ENCODE results near the gene DAPK2.

Gene DAPK2

DNA sequence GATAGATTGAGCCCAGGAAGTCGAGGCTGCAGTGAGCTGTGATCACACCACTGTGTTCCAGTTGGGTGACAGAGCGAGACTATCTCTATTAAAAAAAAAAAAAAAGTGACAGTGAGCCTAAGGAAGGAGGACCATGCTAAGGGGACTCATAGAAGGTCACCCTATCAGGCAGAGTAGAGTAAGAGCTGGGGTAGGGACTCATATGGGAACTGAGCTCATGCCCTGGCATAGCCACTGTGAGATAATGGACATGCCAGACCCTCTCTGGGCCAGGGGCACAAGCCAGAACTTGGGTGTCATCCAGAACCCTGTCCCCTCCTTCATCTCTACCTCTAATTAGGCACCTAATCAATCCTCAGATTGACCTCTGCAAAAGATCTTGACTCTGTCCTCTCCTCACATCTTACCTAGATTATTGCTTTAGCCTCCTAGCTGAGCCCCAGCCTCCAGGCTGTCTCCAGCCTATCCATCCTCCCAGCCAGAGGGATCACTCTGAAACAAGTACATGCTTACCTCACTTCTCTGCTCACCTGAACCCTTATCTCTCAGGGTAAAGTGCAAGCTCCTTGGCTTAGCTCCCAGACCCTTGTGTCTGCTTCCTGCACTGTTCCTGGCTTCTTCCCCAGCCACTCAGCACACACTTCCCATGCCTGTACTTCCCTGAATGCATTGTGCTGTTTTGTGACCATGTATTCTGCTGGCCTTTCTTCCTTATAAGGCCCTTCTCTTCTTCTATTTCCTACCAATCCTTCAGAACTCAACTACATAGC is 76.4 kb downstream of the DAPK2 start:
- TF ChIP-seq, protein P1, sequence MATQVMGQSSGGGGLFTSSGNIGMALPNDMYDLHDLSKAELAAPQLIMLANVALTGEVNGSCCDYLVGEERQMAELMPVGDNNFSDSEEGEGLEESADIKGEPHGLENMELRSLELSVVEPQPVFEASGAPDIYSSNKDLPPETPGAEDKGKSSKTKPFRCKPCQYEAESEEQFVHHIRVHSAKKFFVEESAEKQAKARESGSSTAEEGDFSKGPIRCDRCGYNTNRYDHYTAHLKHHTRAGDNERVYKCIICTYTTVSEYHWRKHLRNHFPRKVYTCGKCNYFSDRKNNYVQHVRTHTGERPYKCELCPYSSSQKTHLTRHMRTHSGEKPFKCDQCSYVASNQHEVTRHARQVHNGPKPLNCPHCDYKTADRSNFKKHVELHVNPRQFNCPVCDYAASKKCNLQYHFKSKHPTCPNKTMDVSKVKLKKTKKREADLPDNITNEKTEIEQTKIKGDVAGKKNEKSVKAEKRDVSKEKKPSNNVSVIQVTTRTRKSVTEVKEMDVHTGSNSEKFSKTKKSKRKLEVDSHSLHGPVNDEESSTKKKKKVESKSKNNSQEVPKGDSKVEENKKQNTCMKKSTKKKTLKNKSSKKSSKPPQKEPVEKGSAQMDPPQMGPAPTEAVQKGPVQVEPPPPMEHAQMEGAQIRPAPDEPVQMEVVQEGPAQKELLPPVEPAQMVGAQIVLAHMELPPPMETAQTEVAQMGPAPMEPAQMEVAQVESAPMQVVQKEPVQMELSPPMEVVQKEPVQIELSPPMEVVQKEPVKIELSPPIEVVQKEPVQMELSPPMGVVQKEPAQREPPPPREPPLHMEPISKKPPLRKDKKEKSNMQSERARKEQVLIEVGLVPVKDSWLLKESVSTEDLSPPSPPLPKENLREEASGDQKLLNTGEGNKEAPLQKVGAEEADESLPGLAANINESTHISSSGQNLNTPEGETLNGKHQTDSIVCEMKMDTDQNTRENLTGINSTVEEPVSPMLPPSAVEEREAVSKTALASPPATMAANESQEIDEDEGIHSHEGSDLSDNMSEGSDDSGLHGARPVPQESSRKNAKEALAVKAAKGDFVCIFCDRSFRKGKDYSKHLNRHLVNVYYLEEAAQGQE (IDR thresholded peaks at IDR 0.05; ENCODE audit: insufficient replicate concordance, low read depth): no peak
- TF ChIP-seq POLR2AphosphoS5 (IDR thresholded peaks at IDR 0.05; ENCODE audit: low read depth) (no peak), SPI1 (IDR thresholded peaks at IDR 0.05; ENCODE audit: borderline replicate concordance, low read depth) (no peak), GABPA (IDR thresholded peaks at IDR 0.05; ENCODE audit: low read depth) (no peak)
- TF ChIP-seq, protein P2, sequence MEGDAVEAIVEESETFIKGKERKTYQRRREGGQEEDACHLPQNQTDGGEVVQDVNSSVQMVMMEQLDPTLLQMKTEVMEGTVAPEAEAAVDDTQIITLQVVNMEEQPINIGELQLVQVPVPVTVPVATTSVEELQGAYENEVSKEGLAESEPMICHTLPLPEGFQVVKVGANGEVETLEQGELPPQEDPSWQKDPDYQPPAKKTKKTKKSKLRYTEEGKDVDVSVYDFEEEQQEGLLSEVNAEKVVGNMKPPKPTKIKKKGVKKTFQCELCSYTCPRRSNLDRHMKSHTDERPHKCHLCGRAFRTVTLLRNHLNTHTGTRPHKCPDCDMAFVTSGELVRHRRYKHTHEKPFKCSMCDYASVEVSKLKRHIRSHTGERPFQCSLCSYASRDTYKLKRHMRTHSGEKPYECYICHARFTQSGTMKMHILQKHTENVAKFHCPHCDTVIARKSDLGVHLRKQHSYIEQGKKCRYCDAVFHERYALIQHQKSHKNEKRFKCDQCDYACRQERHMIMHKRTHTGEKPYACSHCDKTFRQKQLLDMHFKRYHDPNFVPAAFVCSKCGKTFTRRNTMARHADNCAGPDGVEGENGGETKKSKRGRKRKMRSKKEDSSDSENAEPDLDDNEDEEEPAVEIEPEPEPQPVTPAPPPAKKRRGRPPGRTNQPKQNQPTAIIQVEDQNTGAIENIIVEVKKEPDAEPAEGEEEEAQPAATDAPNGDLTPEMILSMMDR (IDR thresholded peaks at IDR 0.05; ENCODE audit: insufficient read depth, low read length): no peak
- Histone ChIP-seq H3K27ac (replicated peaks) (no peak overlapping the region), H3K27me3 (ENCODE audit: insufficient read depth, poor library complexity, severe bottlenecking) (no peaks in the 10 kb centered on the region), H3K4me3 (replicated peaks; ENCODE audit: insufficient read depth, low read length) (no peak overlapping the region)
- DNase-seq (ENCODE audit: low read depth in 1 of 2, low spot score in 1 of 2): no peak

DNA sequence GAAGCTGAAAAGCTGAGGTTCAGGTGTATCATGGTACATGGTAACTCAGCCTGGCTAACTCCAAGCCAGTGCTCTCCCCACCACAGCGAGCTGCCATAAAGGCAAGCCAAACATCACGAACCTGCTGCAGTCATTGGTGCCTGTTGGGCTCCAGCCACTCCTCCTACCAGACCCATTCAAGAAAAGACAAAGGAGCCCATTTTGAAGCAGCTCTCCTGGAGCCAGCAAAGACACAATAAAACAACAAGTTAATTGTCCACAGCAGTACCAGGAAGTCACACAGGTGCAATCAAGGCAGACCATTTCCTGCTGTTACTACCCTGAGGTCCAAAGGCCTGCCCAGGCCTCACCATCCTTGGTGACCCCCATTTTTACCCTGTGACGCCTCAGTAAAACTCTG is 77.6 kb downstream of the DAPK2 start:
- no peak for DNase-seq (ENCODE audit: low read depth in 1 of 2, low spot score in 1 of 2)
- no peak overlapping the region for H3K27ac ChIP-seq (replicated peaks)
- no peaks in the 10 kb centered on the region for H3K27me3 ChIP-seq (ENCODE audit: insufficient read depth, poor library complexity, severe bottlenecking)
- H3K4me3 ChIP-seq (replicated peaks; ENCODE audit: insufficient read depth, low read length): no peak overlapping the region
- TF ChIP-seq POLR2AphosphoS5 (IDR thresholded peaks at IDR 0.05; ENCODE audit: low read depth): no peak
- TF ChIP-seq, protein P1 (IDR thresholded peaks at IDR 0.05; ENCODE audit: insufficient replicate concordance, low read depth): no peak
- no peak for TF ChIP-seq SPI1 (IDR thresholded peaks at IDR 0.05; ENCODE audit: borderline replicate concordance, low read depth)
- TF ChIP-seq, protein P2 (IDR thresholded peaks at IDR 0.05; ENCODE audit: insufficient read depth, low read length): no peak
- TF ChIP-seq GABPA (IDR thresholded peaks at IDR 0.05; ENCODE audit: low read depth): no peak

DNA sequence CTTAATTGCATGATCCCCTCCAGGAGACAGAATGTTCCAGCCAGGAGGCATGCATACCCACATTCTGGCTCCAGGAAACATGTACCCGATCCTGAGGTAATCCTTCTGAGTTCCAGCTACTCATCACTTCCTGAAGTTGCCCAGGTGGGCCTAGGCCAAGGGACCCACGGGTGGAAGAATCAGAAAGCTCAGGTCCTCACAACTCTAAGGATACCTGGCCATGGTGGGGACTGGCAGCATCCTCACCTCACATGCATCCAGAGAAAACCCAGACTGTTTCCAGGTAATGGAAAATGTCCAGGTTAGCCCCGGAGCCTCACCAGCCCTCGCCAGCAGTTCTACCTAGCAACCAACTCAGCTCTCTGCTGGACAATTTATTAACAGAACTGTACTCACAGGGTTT is 78.2 kb downstream of the DAPK2 start:
- no peak overlapping the region for H3K4me3 ChIP-seq (replicated peaks; ENCODE audit: insufficient read depth, low read length)
- no peak for DNase-seq (ENCODE audit: low read depth in 1 of 2, low spot score in 1 of 2)
- H3K27ac ChIP-seq (replicated peaks): no peak overlapping the region
- TF ChIP-seq, protein P2 (IDR thresholded peaks at IDR 0.05; ENCODE audit: insufficient read depth, low read length): no peak
- TF ChIP-seq SPI1 (IDR thresholded peaks at IDR 0.05; ENCODE audit: borderline replicate concordance, low read depth): no peak
- TF ChIP-seq POLR2AphosphoS5 (IDR thresholded peaks at IDR 0.05; ENCODE audit: low read depth): no peak
- TF ChIP-seq, protein P1 (IDR thresholded peaks at IDR 0.05; ENCODE audit: insufficient replicate concordance, low read depth): no peak
- TF ChIP-seq GABPA (IDR thresholded peaks at IDR 0.05; ENCODE audit: low read depth): no peak
- H3K27me3 ChIP-seq (ENCODE audit: insufficient read depth, poor library complexity, severe bottlenecking): no peaks in the 10 kb centered on the region

All from HL-60 (cell line).